KMS-11 (cell line): Measurements from ENCODE around the gene SLFN12.
"Not testable (repeated sequence)": the region's sequence is repeated elsewhere in the genome, so short reads cannot be mapped to it uniquely, and the experiment has no call there.

Source experiments
- H2AFZ ChIP-seq: fragments of 200-600 bp; sonication (generic); 2 replicates; pipeline ENCODE4 v1.6.1; 2016; ENCODE audit warnings: antibody characterized with exemption, mixed run types, low read depth
- H3K27ac ChIP-seq: fragments of 200-600 bp; sonication (generic); 2 replicates; pipeline ENCODE4 v1.6.1; 2016; ENCODE audit warnings: mild to moderate bottlenecking, mixed run types
- H3K27me3 ChIP-seq: fragments of 200-600 bp; sonication (generic); 2 replicates; pipeline ENCODE4 v1.6.1; 2017; ENCODE audit warnings: mild to moderate bottlenecking, low read depth, mixed run types, moderate library complexity; ENCODE audit not compliant: insufficient read depth
- H3K36me3 ChIP-seq: fragments of 200-600 bp; sonication (generic); 2 replicates; pipeline ENCODE4 v1.6.1; 2017; ENCODE audit warnings: mild to moderate bottlenecking, mixed run types; ENCODE audit not compliant: insufficient read depth
- H3K4me1 ChIP-seq: fragments of 200-600 bp; sonication (generic); 2 replicates; pipeline ENCODE4 v1.6.1; 2016; ENCODE audit warnings: mild to moderate bottlenecking, low read depth, mixed run types; ENCODE audit not compliant: poor library complexity, severe bottlenecking
- H3K4me2 ChIP-seq: fragments of 200-600 bp; sonication (generic); 2 replicates; pipeline ENCODE4 v1.7.0; 2016; ENCODE audit warnings: mild to moderate bottlenecking, mixed run types
- H3K4me3 ChIP-seq: fragments of 200-600 bp; sonication (generic); IDR thresholded peaks from 2 replicates; pipeline ENCODE4 v1.6.1; 2017; ENCODE audit warnings: low read depth, low read length, mixed read lengths; ENCODE audit not compliant: insufficient read depth
- H3K79me2 ChIP-seq: fragments of 200-600 bp; sonication (generic); 2 replicates; pipeline ENCODE4 v1.6.1; 2016; ENCODE audit warnings: low read depth, mixed run types; ENCODE audit not compliant: insufficient read depth
- H3K9ac ChIP-seq: fragments of 200-600 bp; sonication (generic); 2 replicates; pipeline ENCODE4 v1.6.1; 2016; ENCODE audit warnings: mild to moderate bottlenecking, mixed run types
- H4K20me1 ChIP-seq: fragments of 200-600 bp; sonication (generic); 2 replicates; pipeline ENCODE4 v1.6.1; 2016; ENCODE audit warnings: mild to moderate bottlenecking, mixed run types; ENCODE audit not compliant: insufficient read depth
- CTCF ChIP-seq: fragments of 200-600 bp; sonication (generic); conservative IDR thresholded peaks from 2 replicates; pipeline ENCODE4 v1.6.1; 2017; ENCODE audit warnings: low read depth, mild to moderate bottlenecking, antibody characterized with exemption, low read length, moderate library complexity, mixed read lengths

SLFN12 gene

GRCh38 chr17:35407531-35407930 is 24.8 kb downstream of the SLFN12 start:
- no peak for TF ChIP-seq CTCF
- Histone ChIP-seq H3K36me3 (no peaks in the 10 kb centered on the region), H3K4me1 (no peaks in the 10 kb centered on the region), H4K20me1 (no peaks in the 10 kb centered on the region), H3K27ac (no peak overlapping the region), H3K79me2 (no peaks in the 10 kb centered on the region), H3K4me3 (no peak overlapping the region), H2AFZ (no peak overlapping the region), H3K9ac (no peak overlapping the region), H3K27me3 (no peaks in the 10 kb centered on the region), H3K4me2 (no peak overlapping the region)

GRCh38 chr17:35406568-35406967 is 25.7 kb downstream of the SLFN12 start:
- H3K36me3 ChIP-seq = no peaks in the 10 kb centered on the region
- no peak overlapping the region for H3K27ac ChIP-seq
- H3K4me3 ChIP-seq = no peak overlapping the region
- H3K4me2 ChIP-seq = no peak overlapping the region
- no peaks in the 10 kb centered on the region for H4K20me1 ChIP-seq
- no peaks in the 10 kb centered on the region for H3K4me1 ChIP-seq
- H3K79me2 ChIP-seq = no peaks in the 10 kb centered on the region
- H3K9ac ChIP-seq = no peak overlapping the region
- no peak for TF ChIP-seq CTCF
- H3K27me3 ChIP-seq = no peaks in the 10 kb centered on the region
- no peak overlapping the region for H2AFZ ChIP-seq

GRCh38 chr17:35404360-35404759 is 27.9 kb downstream of the SLFN12 start:
- H2AFZ ChIP-seq = no peak overlapping the region
- H3K4me3 ChIP-seq = no peak overlapping the region
- H3K27ac ChIP-seq = no peak overlapping the region
- no peak overlapping the region for H3K9ac ChIP-seq
- no peaks in the 10 kb centered on the region for H3K36me3 ChIP-seq
- no peaks in the 10 kb centered on the region for H3K79me2 ChIP-seq
- no peak overlapping the region for H3K4me2 ChIP-seq
- H4K20me1 ChIP-seq = no peaks in the 10 kb centered on the region
- no peaks in the 10 kb centered on the region for H3K27me3 ChIP-seq
- H3K4me1 ChIP-seq = no peaks in the 10 kb centered on the region
- TF ChIP-seq CTCF = no peak

GRCh38 chr17:35393783-35394182 is 38.5 kb downstream of the SLFN12 start:
- H3K4me3 ChIP-seq, H3K4me2 ChIP-seq, H3K79me2 ChIP-seq, H2AFZ ChIP-seq, H3K9ac ChIP-seq, H3K27ac ChIP-seq, H4K20me1 ChIP-seq, H3K36me3 ChIP-seq, H3K4me1 ChIP-seq, H3K27me3 ChIP-seq: not testable (repeated sequence)

GRCh38 chr17:35390663-35391062 is 41.6 kb downstream of the SLFN12 start:
- H3K4me1 ChIP-seq = no peaks in the 10 kb centered on the region
- no peak overlapping the region for H3K27ac ChIP-seq
- H2AFZ ChIP-seq = no peak overlapping the region
- no peaks in the 10 kb centered on the region for H3K36me3 ChIP-seq
- H3K4me3 ChIP-seq = no peak overlapping the region
- no peaks in the 10 kb centered on the region for H3K79me2 ChIP-seq
- H4K20me1 ChIP-seq = no peaks in the 10 kb centered on the region
- no peak overlapping the region for H3K9ac ChIP-seq
- H3K27me3 ChIP-seq = no peaks in the 10 kb centered on the region
- no peak for TF ChIP-seq CTCF
- H3K4me2 ChIP-seq = no peak overlapping the region
